Measurements from ENCODE around the gene NRG3.
"Not testable (repeated sequence)": the region's sequence is repeated elsewhere in the genome, so short reads cannot be mapped to it uniquely, and the experiment has no call there.

Gene NRG3

GRCh38 chr10:82986216-82986615 lies 1111.2 kb downstream of the NRG3 start:
- no peak for DNase-seq (ENCODE audit: low read depth)

GRCh38 chr10:83006479-83006878 lies 1131.5 kb downstream of the NRG3 start:
- DNase-seq (ENCODE audit: low read depth), result not testable (repeated sequence)

GRCh38 chr10:83007510-83007909 lies 1132.5 kb downstream of the NRG3 start:
- DNase-seq (ENCODE audit: low read depth), result no peak

GRCh38 chr10:83012866-83013265 lies 1137.9 kb downstream of the NRG3 start:
- no peak for DNase-seq (ENCODE audit: low read depth)

GRCh38 chr10:83017076-83017867 lies 1142.3 kb downstream of the NRG3 start:
- DNase-seq (ENCODE audit: low read depth), result no peak

GRCh38 chr10:83023662-83024061 lies 1148.7 kb downstream of the NRG3 start:
- no peak for DNase-seq (ENCODE audit: low read depth)
